HEK293 (cell line): Measurements from ENCODE around the gene SHISAL2B.
"Not testable (repeated sequence)": the region's sequence is repeated elsewhere in the genome, so short reads cannot be mapped to it uniquely, and the experiment has no call there.

ENCODE experiments used
- CTCF ChIA-PET: fragments of 350-600 bp; formaldehyde crosslinking; extraction: SDS; loops from one replicate; lab custom pipeline; 2021; ENCODE audit warnings: antibody characterized with exemption; lab: Yijun Ruan, JAX
- POLR2A ChIA-PET: fragments of 300-600 bp; formaldehyde crosslinking; extraction: SDS; loops from one replicate; lab custom pipeline; 2020; ENCODE audit warnings: antibody characterized with exemption, inconsistent platforms; lab: Yijun Ruan, JAX
- H3K27ac ChIP-seq: fragments of 200-500 bp; sonication (Bioruptor generic); 2 replicates; pipeline ENCODE4 v1.5.1; 2014; ENCODE audit warnings: low read depth, low read length, control low read depth, inconsistent platforms; ENCODE audit errors: extremely low read depth
- H3K36me3 ChIP-seq, 2 experiments: fragments of 200-500 bp in 1 of 2; sonication (Bioruptor generic) in 1 of 2; 1 replicate in 1 of 2; 2 replicates in 1 of 2; pipeline ENCODE4 v1.5.1; 2014 to 2017; ENCODE audit warnings: inconsistent platforms in 2 of 2, low read length in 2 of 2; ENCODE audit not compliant: control insufficient read depth in 2 of 2, insufficient read depth in 1 of 2
- H3K4me1 ChIP-seq: fragments of 200-500 bp; sonication (Bioruptor generic); 2 replicates; pipeline ENCODE4 v1.5.1; 2014; ENCODE audit warnings: mild to moderate bottlenecking, low read length, inconsistent platforms; ENCODE audit not compliant: control insufficient read depth, insufficient read depth
- H3K4me3 ChIP-seq: 2 replicates; pipeline ENCODE4 v1.5.1; 2011; ENCODE audit warnings: low read depth, mild to moderate bottlenecking, control low read depth, low read length, moderate library complexity
- H3K9me3 ChIP-seq: fragments of 200-500 bp; sonication (Bioruptor generic); 2 replicates; pipeline ENCODE4 v1.5.1; 2014; ENCODE audit warnings: low read depth, low read length, inconsistent platforms; ENCODE audit not compliant: control insufficient read depth, insufficient read depth
- FEZF1 ChIP-seq: fragments of 450-650 bp; formaldehyde crosslinking; IDR thresholded peaks from 2 replicates; pipeline ENCODE4 v1.5.1; 2016; ENCODE audit warnings: missing biosample characterization, missing genetic modification characterization
- KLF7 ChIP-seq: fragments of 450-650 bp; formaldehyde crosslinking; IDR thresholded peaks from 2 replicates; pipeline ENCODE4 v1.5.1; 2016; ENCODE audit warnings: missing biosample characterization, missing genetic modification characterization, borderline replicate concordance
- MYNN ChIP-seq: fragments of 450-650 bp; formaldehyde crosslinking; IDR thresholded peaks from 2 replicates; pipeline ENCODE4 v1.5.1; 2016; ENCODE audit warnings: missing biosample characterization, missing genetic modification characterization, borderline replicate concordance
- OVOL3 ChIP-seq: fragments of 450-650 bp; formaldehyde crosslinking; IDR thresholded peaks from 2 replicates; pipeline ENCODE4 v1.5.1; 2016; ENCODE audit warnings: missing biosample characterization, missing genetic modification characterization
- SETDB1 ChIP-seq: IDR thresholded peaks from one replicate; pipeline ENCODE4 v1.6.1; 2017; ENCODE audit warnings: mild to moderate bottlenecking, low read length, moderate library complexity, mixed read lengths; ENCODE audit not compliant: insufficient read length
- ZNF140 ChIP-seq: fragments of 450-650 bp; formaldehyde crosslinking; IDR thresholded peaks from 2 replicates; pipeline ENCODE4 v1.5.1; 2016; ENCODE audit warnings: missing biosample characterization, missing genetic modification characterization
- ZNF146 ChIP-seq: fragments of 450-650 bp; formaldehyde crosslinking; IDR thresholded peaks from 2 replicates; pipeline ENCODE4 v1.5.1; 2016; ENCODE audit warnings: missing biosample characterization, missing genetic modification characterization
- ZNF169 ChIP-seq: fragments of 450-650 bp; formaldehyde crosslinking; IDR thresholded peaks from 2 replicates; pipeline ENCODE4 v1.5.1; 2016; ENCODE audit warnings: missing biosample characterization, missing genetic modification characterization
- ZNF223 ChIP-seq: fragments of 450-650 bp; formaldehyde crosslinking; IDR thresholded peaks from 2 replicates; pipeline ENCODE4 v1.5.1; 2016; ENCODE audit warnings: missing biosample characterization, missing genetic modification characterization
- ZNF23 ChIP-seq: fragments of 450-650 bp; formaldehyde crosslinking; IDR thresholded peaks from 2 replicates; pipeline ENCODE4 v1.5.1; 2016; ENCODE audit warnings: missing biosample characterization, missing genetic modification characterization, borderline replicate concordance
- ZNF404 ChIP-seq: fragments of 450-650 bp; formaldehyde crosslinking; IDR thresholded peaks from 2 replicates; pipeline ENCODE4 v1.5.1; 2017; ENCODE audit warnings: missing biosample characterization, missing genetic modification characterization
- ZNF792 ChIP-seq: fragments of 450-650 bp; formaldehyde crosslinking; IDR thresholded peaks from 2 replicates; pipeline ENCODE4 v1.5.1; 2016; ENCODE audit warnings: missing biosample characterization, missing genetic modification characterization
- ZNF843 ChIP-seq: fragments of 450-650 bp; formaldehyde crosslinking; IDR thresholded peaks from 2 replicates; pipeline ENCODE4 v1.5.1; 2016; ENCODE audit warnings: missing biosample characterization, missing genetic modification characterization
- ZXDB ChIP-seq: fragments of 450-650 bp; formaldehyde crosslinking; IDR thresholded peaks from 2 replicates; pipeline ENCODE4 v1.5.1; 2016; ENCODE audit warnings: missing biosample characterization, missing genetic modification characterization
- TF ChIP-seq, protein P1 (sequence below): fragments of 450-650 bp; formaldehyde crosslinking; IDR thresholded peaks from 2 replicates; pipeline ENCODE4 v1.5.1; 2016; ENCODE audit warnings: missing biosample characterization, missing genetic modification characterization
- TF ChIP-seq, protein P2 (sequence below): fragments of 450-650 bp; formaldehyde crosslinking; IDR thresholded peaks from 2 replicates; pipeline ENCODE4 v1.5.1; 2017; ENCODE audit warnings: missing biosample characterization, missing genetic modification characterization

SHISAL2B gene

DNA sequence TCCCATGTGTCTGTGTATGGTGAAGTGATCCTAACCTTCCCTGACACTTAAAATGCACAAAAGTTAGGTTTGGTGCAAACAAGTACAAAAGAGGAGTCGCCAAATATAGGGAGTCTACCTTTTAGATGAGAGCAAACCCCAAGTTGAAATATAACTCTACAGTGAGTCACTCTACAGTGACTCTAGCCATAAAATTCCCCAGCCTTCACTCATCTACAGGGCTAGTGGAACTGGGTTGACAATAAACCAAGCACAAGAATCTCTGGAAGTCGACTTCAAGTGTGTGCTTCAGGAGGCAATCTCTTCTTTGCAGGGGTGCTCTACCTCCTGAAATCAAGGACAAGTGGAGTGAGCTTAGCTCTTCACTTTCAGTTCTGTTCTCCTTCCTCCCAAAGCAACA is 3.3 kb downstream of the SHISAL2B start:
- no peaks in the 10 kb centered on the region for H3K9me3 ChIP-seq
- CTCF ChIA-PET, result no interaction called here
- H3K4me1 ChIP-seq, result 0 out of 2 replicates have a peak, but pooled peaks cover 3% of the 10 kb centered on the region
- H3K36me3 ChIP-seq, result no peaks in the 10 kb centered on the region
- no peak for TF ChIP-seq ZNF140 (tag by site-specific recombination)
- no peak for TF ChIP-seq KLF7 (tag by site-specific recombination)
- TF ChIP-seq MYNN (tag by site-specific recombination), result no peak
- no peak for TF ChIP-seq ZXDB
- TF ChIP-seq, protein P1, sequence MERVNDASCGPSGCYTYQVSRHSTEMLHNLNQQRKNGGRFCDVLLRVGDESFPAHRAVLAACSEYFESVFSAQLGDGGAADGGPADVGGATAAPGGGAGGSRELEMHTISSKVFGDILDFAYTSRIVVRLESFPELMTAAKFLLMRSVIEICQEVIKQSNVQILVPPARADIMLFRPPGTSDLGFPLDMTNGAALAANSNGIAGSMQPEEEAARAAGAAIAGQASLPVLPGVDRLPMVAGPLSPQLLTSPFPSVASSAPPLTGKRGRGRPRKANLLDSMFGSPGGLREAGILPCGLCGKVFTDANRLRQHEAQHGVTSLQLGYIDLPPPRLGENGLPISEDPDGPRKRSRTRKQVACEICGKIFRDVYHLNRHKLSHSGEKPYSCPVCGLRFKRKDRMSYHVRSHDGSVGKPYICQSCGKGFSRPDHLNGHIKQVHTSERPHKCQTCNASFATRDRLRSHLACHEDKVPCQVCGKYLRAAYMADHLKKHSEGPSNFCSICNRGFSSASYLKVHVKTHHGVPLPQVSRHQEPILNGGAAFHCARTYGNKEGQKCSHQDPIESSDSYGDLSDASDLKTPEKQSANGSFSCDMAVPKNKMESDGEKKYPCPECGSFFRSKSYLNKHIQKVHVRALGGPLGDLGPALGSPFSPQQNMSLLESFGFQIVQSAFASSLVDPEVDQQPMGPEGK (tag by site-specific recombination), result no peak
- TF ChIP-seq, protein P2, sequence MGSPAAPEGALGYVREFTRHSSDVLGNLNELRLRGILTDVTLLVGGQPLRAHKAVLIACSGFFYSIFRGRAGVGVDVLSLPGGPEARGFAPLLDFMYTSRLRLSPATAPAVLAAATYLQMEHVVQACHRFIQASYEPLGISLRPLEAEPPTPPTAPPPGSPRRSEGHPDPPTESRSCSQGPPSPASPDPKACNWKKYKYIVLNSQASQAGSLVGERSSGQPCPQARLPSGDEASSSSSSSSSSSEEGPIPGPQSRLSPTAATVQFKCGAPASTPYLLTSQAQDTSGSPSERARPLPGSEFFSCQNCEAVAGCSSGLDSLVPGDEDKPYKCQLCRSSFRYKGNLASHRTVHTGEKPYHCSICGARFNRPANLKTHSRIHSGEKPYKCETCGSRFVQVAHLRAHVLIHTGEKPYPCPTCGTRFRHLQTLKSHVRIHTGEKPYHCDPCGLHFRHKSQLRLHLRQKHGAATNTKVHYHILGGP (tag by site-specific recombination), result no peak
- TF ChIP-seq ZNF843 (tag by site-specific recombination), result no peak
- TF ChIP-seq ZNF404, result no peak
- TF ChIP-seq ZNF223, result no peak
- TF ChIP-seq ZNF792 (tag by site-specific recombination), result no peak
- no peak for TF ChIP-seq FEZF1
- no peak for TF ChIP-seq ZNF169
- TF ChIP-seq, all 188 proteins: peak for 0
- H3K27ac ChIP-seq, result no peak overlapping the region
- POLR2A ChIA-PET, result no interaction called here
- no peak overlapping the region for H3K4me3 ChIP-seq

DNA sequence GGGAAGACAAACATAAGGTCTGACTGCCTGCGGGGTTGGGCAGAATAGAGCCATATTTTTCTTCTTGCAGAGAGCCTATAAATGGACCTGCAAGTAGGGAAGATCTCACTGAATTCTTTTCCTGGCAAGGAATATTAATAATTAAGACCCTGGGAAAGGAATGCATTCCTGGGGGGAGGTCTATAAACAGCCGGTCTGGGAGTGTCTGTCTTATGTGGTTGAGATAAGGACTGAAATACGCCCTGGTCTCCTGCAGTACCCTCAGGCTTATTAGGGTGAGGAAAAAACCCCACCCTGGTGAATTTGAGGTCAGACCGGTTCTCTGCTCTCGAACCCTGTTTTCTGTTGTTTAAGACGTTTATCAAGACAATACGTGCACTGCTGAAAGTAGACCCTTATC is 6.1 kb downstream of the SHISAL2B start:
- H3K36me3 ChIP-seq, H3K4me3 ChIP-seq, CTCF ChIA-PET, H3K27ac ChIP-seq, POLR2A ChIA-PET, H3K9me3 ChIP-seq, H3K4me1 ChIP-seq: not testable (repeated sequence)
- TF ChIP-seq SETDB1, result peak; percentile 59

DNA sequence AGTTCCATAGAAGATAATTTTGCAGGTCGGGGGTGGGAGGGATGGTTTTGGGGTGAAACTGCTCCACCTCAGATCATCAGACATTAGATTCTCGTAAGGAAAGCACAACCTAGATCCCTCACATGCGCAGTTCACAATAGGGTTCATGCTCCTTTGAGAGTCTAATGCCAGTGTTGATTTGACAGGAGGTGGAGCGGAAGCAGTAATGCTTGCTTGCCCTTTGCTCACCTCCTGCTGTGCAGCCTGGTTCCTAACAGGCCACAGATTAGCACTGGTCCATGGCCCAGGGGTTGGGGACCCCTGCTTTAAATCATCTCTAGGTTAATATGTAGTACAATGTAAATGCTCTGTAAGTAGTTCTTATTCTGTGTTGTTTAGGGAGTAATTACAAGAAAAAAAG is 10.5 kb downstream of the SHISAL2B start:
- TF ChIP-seq ZNF146 (no peak), ZNF23 (tag by site-specific recombination) (no peak), OVOL3 (tag by site-specific recombination) (no peak)
- Histone ChIP-seq H3K36me3 (no peaks in the 10 kb centered on the region), H3K4me3 (no peak overlapping the region), H3K27ac (no peak overlapping the region), H3K4me1 (peaks cover 3% of the 10 kb centered on the region; the same call in 1 of the 2 replicates), H3K9me3 (no peaks in the 10 kb centered on the region)
- CTCF ChIA-PET, result interaction anchor here (0.7 kb wide), 1 partner anchor 8 kb away, joined by 3 read pairs; no protein-coding TSS in a partner anchor
- POLR2A ChIA-PET, result no interaction called here

DNA sequence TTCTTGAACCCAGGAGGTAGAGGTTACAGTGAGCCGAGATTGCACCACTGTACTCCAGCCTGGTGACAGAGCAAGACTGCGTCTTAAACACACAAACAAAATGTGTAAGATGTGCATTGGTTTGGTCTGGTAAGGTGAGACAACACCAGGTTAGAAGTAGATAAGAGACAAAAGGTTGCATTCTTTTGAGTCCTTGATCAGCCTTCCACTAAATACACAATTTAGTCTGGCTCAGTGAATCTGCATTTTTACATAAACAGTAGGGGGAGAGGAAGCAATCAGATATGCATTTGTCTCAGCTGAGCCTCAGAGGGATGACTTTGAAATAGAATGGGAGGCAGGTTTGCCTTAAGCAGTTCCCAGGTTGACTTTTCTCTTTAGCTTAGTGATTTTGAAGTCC is 15.8 kb downstream of the SHISAL2B start:
- POLR2A ChIA-PET, result interaction anchor here (1.2 kb wide), 1 partner anchor 15 kb away, joined by 3 read pairs; no protein-coding TSS in a partner anchor
- CTCF ChIA-PET, H3K9me3 ChIP-seq, H3K27ac ChIP-seq, H3K4me3 ChIP-seq, H3K4me1 ChIP-seq, H3K36me3 ChIP-seq: not testable (repeated sequence)
